GM23338 (cell line): ENCODE data around the gene SORCS3. TPM values are rescaled to one million over a fixed set of nuclear protein-coding genes. Genes with fewer than 3 reads are reported as not detected.

Experiments
- ATAC-seq: fragments of 200-7000 bp; cut with Tn5 transposase; 3 replicates; pipeline ENCODE4 v1.9.1; 2020
- DNase-seq: peaks from one replicate; pipeline ENCODE4 v3.0.0-alpha.2; 2015; ENCODE audit warnings: low spot score
- H2AFZ ChIP-seq: fragments of 200-600 bp; sonication (generic); 2 replicates; pipeline ENCODE4 v1.8.0; 2016; ENCODE audit warnings: antibody characterized with exemption, mild to moderate bottlenecking, moderate library complexity
- H3F3A ChIP-seq: fragments of 200-600 bp; sonication (generic); replicated peaks from 2 replicates; pipeline ENCODE4 v1.8.0; 2017; ENCODE audit warnings: antibody characterized with exemption, mixed run types, low read depth
- H3K27ac ChIP-seq: fragments of 200-600 bp; sonication (generic); 2 replicates; pipeline ENCODE4 v1.6.1; 2016; ENCODE audit warnings: low read depth
- H3K27me3 ChIP-seq: fragments of 200-600 bp; sonication (generic); 2 replicates; pipeline ENCODE4 v1.8.0; 2016; ENCODE audit warnings: mild to moderate bottlenecking, mixed run types, moderate library complexity; ENCODE audit not compliant: insufficient read depth
- H3K36me3 ChIP-seq: fragments of 200-600 bp; sonication (generic); 2 replicates; pipeline ENCODE4 v1.8.0; 2016; ENCODE audit warnings: mild to moderate bottlenecking; ENCODE audit not compliant: insufficient read depth
- H3K4me1 ChIP-seq: fragments of 200-600 bp; sonication (generic); 2 replicates; pipeline ENCODE4 v1.8.0; 2016; ENCODE audit warnings: mild to moderate bottlenecking, moderate library complexity; ENCODE audit not compliant: insufficient read depth
- H3K4me2 ChIP-seq: fragments of 200-600 bp; sonication (generic); 2 replicates; pipeline ENCODE4 v1.7.1; 2017; ENCODE audit warnings: mixed run types
- H3K4me3 ChIP-seq: fragments of 200-600 bp; sonication (generic); 2 replicates; pipeline ENCODE4 v1.6.1; 2016; ENCODE audit warnings: mixed run types
- H3K79me2 ChIP-seq: fragments of 200-600 bp; sonication (generic); replicated peaks from 2 replicates; pipeline ENCODE4 v1.8.0; 2017; ENCODE audit warnings: mild to moderate bottlenecking; ENCODE audit not compliant: insufficient read depth
- H3K9me2 ChIP-seq: fragments of 200-600 bp; sonication (generic); 2 replicates; pipeline ENCODE4 v1.8.0; 2017; ENCODE audit not compliant: insufficient read depth
- H4K20me1 ChIP-seq: fragments of 200-600 bp; sonication (generic); replicated peaks from 2 replicates; pipeline ENCODE4 v1.8.0; 2017; ENCODE audit warnings: mild to moderate bottlenecking; ENCODE audit not compliant: insufficient read depth
- H3K27ac Mint-ChIP-seq: 2 replicates; pipeline ENCODE4 v1.8.0; 2020; ENCODE audit warnings: inconsistent platforms, mild to moderate bottlenecking, moderate library complexity, mixed read lengths
- H3K27me3 Mint-ChIP-seq: 3 replicates; pipeline ENCODE4 v1.8.0; 2022; ENCODE audit warnings: low read depth, mild to moderate bottlenecking, moderate library complexity, mixed read lengths, inconsistent platforms; ENCODE audit not compliant: insufficient read depth, poor library complexity
- H3K36me3 Mint-ChIP-seq: 3 replicates; pipeline ENCODE4 v1.8.0; 2021; ENCODE audit warnings: low read depth, mild to moderate bottlenecking, inconsistent platforms, moderate library complexity, mixed read lengths
- H3K4me1 Mint-ChIP-seq: 3 replicates; pipeline ENCODE4 v1.8.0; 2020; ENCODE audit warnings: mild to moderate bottlenecking, inconsistent platforms, mixed read lengths
- H3K4me3 Mint-ChIP-seq: 3 replicates; pipeline ENCODE4 v1.8.0; 2021; ENCODE audit warnings: moderate library complexity, mild to moderate bottlenecking, inconsistent platforms, mixed read lengths
- H3K9me3 Mint-ChIP-seq: 3 replicates; pipeline ENCODE4 v1.8.0; 2020; ENCODE audit warnings: moderate library complexity, mild to moderate bottlenecking, inconsistent platforms, mixed read lengths
- CREB1 ChIP-seq: fragments of 250-450 bp; sonication (Bioruptor Pico); IDR thresholded peaks from 2 replicates; pipeline ENCODE4 v1.5.0; 2020; ENCODE audit warnings: low read depth, mild to moderate bottlenecking, moderate library complexity
- EZH2 ChIP-seq: fragments of 200-600 bp; sonication (generic); IDR thresholded peaks from one replicate; pipeline ENCODE4 v1.8.0; 2017; ENCODE audit warnings: antibody characterized with exemption, mild to moderate bottlenecking, low read depth; ENCODE audit not compliant: unreplicated experiment
- EZH2phosphoT487 ChIP-seq: fragments of 200-600 bp; sonication (generic); IDR thresholded peaks from one replicate; pipeline ENCODE4 v1.8.1; 2018; ENCODE audit warnings: antibody characterized with exemption; ENCODE audit not compliant: unreplicated experiment
- JUNB ChIP-seq: IDR thresholded peaks from one replicate; pipeline ENCODE4 v1.6.1; 2016; ENCODE audit warnings: antibody characterized with exemption; ENCODE audit not compliant: unreplicated experiment
- POLR2AphosphoS5 ChIP-seq: IDR thresholded peaks from 2 replicates; pipeline ENCODE4 v1.6.1; 2016; ENCODE audit warnings: antibody characterized with exemption, low read depth
- STAT1 ChIP-seq: IDR thresholded peaks from one replicate; pipeline ENCODE4 v1.6.1; 2016; ENCODE audit warnings: antibody characterized with exemption; ENCODE audit not compliant: unreplicated experiment
- ZNF114 ChIP-seq: fragments of 250-450 bp; sonication (Bioruptor Pico); IDR thresholded peaks from 2 replicates; pipeline ENCODE4 v1.5.0; 2020; ENCODE audit warnings: mild to moderate bottlenecking, moderate library complexity
- polyA plus RNA-seq: library from polyadenylated mRNA; unstranded; fragments of >200 nt; fragmentation: Nextera tagmentation; extraction: Ambion mirVana; gene quantifications from 2 replicates; pipeline ENCODE4 v1.2.1, GENCODE V29; 2016
- total RNA-seq: library from RNA; depleted of rRNA; stranded (reverse); fragments of >200 nt; shearing (Covaris generic); gene quantifications from 2 replicates; pipeline ENCODE4 v1.2.3, GENCODE V29; 2014
- TF ChIP-seq, protein P1 (sequence below): fragments of 250-450 bp; sonication (Bioruptor Pico); IDR thresholded peaks from 2 replicates; pipeline ENCODE4 v1.5.0; 2020; ENCODE audit warnings: mild to moderate bottlenecking, moderate library complexity
- TF ChIP-seq, protein P2 (sequence below): IDR thresholded peaks from 2 replicates; pipeline ENCODE4 v1.6.1; 2016; ENCODE audit warnings: antibody characterized with exemption
- TF ChIP-seq, protein P3 (sequence below): IDR thresholded peaks from one replicate; pipeline ENCODE4 v1.6.1; 2018; ENCODE audit warnings: antibody characterized with exemption; ENCODE audit not compliant: unreplicated experiment
- TF ChIP-seq, protein P4 (sequence below), 2 experiments: fragments of 200-600 bp in 1 of 2; sonication (generic) in 1 of 2; conservative IDR thresholded peaks; 2 replicates each; pipeline versions ENCODE4 v1.5.1 to v1.6.1; 2016 to 2017; ENCODE audit warnings: antibody characterized with exemption in 2 of 2, low read depth in 2 of 2, mild to moderate bottlenecking in 2 of 2, moderate library complexity in 1 of 2

Gene SORCS3
- total and polyA plus RNA-seq, 2 experiments from 2014 or later = 0.37 to 1.4 TPM

DNA sequence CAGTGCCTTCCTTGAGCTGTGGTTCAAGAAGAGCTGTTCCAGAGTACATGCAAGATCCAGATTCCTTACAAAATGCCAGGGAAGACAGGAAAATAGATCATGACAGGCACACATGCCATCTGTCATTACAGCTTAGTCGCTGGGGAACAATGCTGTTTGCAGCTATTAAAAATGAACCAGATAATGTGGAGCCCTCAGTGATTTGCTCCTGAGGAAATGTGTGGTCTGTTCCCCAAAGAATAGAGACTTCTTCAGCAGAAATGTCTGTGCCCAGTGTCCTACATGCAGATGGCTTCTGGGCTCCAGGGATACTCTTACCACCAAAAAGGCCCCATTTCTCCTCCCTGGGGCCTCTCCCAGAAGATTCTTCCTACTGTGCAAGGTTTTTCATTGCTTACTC, 627.9 kb downstream of the SORCS3 start:
- Histone ChIP-seq H3K27ac (no peak overlapping the region), H3K4me2 (no peak overlapping the region), H3K36me3 (no peaks in the 10 kb centered on the region), H3K9me2 (peaks cover 6% of the 10 kb centered on the region; the same call in 1 of the 2 replicates), H2AFZ (no peak overlapping the region), H3F3A (no peaks in the 10 kb centered on the region), H3K27me3 (no peaks in the 10 kb centered on the region), H4K20me1 (no peaks in the 10 kb centered on the region), H3K4me3 (no peak overlapping the region), H3K4me1 (peaks cover 3% of the 10 kb centered on the region), H3K79me2 (no peaks in the 10 kb centered on the region)
- Mint-ChIP-seq H3K4me3 (no peak overlapping the region), H3K4me1 (peaks cover 4% of the 10 kb centered on the region; the same call in 2 of the 3 replicates), H3K36me3 (no peaks in the 10 kb centered on the region), H3K27me3 (no peaks in the 10 kb centered on the region), H3K9me3 (no peaks in the 10 kb centered on the region), H3K27ac (no peak overlapping the region)
- no peak for ATAC-seq
- DNase-seq = no peak
- no peak for TF ChIP-seq EZH2
- TF ChIP-seq, protein P1, sequence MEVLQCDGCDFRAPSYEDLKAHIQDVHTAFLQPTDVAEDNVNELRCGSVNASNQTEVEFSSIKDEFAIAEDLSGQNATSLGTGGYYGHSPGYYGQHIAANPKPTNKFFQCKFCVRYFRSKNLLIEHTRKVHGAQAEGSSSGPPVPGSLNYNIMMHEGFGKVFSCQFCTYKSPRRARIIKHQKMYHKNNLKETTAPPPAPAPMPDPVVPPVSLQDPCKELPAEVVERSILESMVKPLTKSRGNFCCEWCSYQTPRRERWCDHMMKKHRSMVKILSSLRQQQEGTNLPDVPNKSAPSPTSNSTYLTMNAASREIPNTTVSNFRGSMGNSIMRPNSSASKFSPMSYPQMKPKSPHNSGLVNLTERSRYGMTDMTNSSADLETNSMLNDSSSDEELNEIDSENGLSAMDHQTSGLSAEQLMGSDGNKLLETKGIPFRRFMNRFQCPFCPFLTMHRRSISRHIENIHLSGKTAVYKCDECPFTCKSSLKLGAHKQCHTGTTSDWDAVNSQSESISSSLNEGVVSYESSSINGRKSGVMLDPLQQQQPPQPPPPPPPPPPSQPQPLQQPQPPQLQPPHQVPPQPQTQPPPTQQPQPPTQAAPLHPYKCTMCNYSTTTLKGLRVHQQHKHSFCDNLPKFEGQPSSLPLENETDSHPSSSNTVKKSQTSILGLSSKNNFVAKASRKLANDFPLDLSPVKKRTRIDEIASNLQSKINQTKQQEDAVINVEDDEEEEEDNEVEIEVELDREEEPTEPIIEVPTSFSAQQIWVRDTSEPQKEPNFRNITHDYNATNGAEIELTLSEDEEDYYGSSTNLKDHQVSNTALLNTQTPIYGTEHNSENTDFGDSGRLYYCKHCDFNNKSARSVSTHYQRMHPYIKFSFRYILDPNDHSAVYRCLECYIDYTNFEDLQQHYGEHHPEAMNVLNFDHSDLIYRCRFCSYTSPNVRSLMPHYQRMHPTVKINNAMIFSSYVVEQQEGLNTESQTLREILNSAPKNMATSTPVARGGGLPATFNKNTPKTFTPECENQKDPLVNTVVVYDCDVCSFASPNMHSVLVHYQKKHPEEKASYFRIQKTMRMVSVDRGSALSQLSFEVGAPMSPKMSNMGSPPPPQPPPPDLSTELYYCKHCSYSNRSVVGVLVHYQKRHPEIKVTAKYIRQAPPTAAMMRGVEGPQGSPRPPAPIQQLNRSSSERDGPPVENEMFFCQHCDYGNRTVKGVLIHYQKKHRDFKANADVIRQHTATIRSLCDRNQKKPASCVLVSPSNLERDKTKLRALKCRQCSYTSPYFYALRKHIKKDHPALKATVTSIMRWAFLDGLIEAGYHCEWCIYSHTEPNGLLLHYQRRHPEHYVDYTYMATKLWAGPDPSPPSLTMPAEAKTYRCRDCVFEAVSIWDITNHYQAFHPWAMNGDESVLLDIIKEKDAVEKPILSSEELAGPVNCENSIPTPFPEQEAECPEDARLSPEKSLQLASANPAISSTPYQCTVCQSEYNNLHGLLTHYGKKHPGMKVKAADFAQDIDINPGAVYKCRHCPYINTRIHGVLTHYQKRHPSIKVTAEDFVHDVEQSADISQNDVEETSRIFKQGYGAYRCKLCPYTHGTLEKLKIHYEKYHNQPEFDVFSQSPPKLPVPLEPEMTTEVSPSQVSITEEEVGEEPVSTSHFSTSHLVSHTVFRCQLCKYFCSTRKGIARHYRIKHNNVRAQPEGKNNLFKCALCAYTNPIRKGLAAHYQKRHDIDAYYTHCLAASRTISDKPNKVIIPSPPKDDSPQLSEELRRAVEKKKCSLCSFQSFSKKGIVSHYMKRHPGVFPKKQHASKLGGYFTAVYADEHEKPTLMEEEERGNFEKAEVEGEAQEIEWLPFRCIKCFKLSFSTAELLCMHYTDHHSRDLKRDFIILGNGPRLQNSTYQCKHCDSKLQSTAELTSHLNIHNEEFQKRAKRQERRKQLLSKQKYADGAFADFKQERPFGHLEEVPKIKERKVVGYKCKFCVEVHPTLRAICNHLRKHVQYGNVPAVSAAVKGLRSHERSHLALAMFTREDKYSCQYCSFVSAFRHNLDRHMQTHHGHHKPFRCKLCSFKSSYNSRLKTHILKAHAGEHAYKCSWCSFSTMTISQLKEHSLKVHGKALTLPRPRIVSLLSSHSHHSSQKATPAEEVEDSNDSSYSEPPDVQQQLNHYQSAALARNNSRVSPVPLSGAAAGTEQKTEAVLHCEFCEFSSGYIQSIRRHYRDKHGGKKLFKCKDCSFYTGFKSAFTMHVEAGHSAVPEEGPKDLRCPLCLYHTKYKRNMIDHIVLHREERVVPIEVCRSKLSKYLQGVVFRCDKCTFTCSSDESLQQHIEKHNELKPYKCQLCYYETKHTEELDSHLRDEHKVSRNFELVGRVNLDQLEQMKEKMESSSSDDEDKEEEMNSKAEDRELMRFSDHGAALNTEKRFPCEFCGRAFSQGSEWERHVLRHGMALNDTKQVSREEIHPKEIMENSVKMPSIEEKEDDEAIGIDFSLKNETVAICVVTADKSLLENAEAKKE (CRISPR knock-in tag) = no peak
- TF ChIP-seq JUNB = no peak
- no peak for TF ChIP-seq CREB1 (CRISPR knock-in tag)
- TF ChIP-seq, protein P2, sequence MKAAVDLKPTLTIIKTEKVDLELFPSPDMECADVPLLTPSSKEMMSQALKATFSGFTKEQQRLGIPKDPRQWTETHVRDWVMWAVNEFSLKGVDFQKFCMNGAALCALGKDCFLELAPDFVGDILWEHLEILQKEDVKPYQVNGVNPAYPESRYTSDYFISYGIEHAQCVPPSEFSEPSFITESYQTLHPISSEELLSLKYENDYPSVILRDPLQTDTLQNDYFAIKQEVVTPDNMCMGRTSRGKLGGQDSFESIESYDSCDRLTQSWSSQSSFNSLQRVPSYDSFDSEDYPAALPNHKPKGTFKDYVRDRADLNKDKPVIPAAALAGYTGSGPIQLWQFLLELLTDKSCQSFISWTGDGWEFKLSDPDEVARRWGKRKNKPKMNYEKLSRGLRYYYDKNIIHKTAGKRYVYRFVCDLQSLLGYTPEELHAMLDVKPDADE = no peak
- no peak for TF ChIP-seq POLR2AphosphoS5
- TF ChIP-seq, protein P3, sequence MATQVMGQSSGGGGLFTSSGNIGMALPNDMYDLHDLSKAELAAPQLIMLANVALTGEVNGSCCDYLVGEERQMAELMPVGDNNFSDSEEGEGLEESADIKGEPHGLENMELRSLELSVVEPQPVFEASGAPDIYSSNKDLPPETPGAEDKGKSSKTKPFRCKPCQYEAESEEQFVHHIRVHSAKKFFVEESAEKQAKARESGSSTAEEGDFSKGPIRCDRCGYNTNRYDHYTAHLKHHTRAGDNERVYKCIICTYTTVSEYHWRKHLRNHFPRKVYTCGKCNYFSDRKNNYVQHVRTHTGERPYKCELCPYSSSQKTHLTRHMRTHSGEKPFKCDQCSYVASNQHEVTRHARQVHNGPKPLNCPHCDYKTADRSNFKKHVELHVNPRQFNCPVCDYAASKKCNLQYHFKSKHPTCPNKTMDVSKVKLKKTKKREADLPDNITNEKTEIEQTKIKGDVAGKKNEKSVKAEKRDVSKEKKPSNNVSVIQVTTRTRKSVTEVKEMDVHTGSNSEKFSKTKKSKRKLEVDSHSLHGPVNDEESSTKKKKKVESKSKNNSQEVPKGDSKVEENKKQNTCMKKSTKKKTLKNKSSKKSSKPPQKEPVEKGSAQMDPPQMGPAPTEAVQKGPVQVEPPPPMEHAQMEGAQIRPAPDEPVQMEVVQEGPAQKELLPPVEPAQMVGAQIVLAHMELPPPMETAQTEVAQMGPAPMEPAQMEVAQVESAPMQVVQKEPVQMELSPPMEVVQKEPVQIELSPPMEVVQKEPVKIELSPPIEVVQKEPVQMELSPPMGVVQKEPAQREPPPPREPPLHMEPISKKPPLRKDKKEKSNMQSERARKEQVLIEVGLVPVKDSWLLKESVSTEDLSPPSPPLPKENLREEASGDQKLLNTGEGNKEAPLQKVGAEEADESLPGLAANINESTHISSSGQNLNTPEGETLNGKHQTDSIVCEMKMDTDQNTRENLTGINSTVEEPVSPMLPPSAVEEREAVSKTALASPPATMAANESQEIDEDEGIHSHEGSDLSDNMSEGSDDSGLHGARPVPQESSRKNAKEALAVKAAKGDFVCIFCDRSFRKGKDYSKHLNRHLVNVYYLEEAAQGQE = no peak
- TF ChIP-seq, protein P4, sequence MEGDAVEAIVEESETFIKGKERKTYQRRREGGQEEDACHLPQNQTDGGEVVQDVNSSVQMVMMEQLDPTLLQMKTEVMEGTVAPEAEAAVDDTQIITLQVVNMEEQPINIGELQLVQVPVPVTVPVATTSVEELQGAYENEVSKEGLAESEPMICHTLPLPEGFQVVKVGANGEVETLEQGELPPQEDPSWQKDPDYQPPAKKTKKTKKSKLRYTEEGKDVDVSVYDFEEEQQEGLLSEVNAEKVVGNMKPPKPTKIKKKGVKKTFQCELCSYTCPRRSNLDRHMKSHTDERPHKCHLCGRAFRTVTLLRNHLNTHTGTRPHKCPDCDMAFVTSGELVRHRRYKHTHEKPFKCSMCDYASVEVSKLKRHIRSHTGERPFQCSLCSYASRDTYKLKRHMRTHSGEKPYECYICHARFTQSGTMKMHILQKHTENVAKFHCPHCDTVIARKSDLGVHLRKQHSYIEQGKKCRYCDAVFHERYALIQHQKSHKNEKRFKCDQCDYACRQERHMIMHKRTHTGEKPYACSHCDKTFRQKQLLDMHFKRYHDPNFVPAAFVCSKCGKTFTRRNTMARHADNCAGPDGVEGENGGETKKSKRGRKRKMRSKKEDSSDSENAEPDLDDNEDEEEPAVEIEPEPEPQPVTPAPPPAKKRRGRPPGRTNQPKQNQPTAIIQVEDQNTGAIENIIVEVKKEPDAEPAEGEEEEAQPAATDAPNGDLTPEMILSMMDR (conservative IDR thresholded peaks at IDR 0.05; ENCODE audit: low read depth in 2 of 2) = no peak
- no peak for TF ChIP-seq ZNF114 (CRISPR knock-in tag)
- TF ChIP-seq STAT1 = no peak
- TF ChIP-seq EZH2phosphoT487 = no peak
